ENCODE measurements around the gene ANKRD52.
"Not testable (repeated sequence)": the region's sequence is repeated elsewhere in the genome, so short reads cannot be mapped to it uniquely, and the experiment has no call there.

The ANKRD52 gene

DNA sequence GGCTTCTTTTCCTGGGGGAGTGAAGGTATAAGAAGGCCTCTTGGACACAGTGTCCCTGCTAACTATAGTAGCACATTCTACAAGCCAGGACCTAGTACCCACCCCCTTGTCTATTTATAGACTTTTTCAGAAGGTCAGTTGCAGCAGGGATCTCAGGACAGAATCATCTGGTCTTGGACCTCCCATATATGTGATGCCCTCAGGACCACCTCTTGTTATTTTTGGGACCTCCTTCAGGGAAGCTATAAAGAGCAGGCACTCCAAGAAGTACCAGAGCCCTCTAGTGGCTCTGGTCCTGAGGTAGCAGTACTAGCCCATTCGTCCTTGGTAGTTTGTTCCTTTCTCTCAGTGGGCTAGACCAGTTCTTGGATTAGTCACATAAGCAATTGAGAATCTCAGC lies 12.8 kb upstream of the ANKRD52 start:
- DNase-seq, result no peak

DNA sequence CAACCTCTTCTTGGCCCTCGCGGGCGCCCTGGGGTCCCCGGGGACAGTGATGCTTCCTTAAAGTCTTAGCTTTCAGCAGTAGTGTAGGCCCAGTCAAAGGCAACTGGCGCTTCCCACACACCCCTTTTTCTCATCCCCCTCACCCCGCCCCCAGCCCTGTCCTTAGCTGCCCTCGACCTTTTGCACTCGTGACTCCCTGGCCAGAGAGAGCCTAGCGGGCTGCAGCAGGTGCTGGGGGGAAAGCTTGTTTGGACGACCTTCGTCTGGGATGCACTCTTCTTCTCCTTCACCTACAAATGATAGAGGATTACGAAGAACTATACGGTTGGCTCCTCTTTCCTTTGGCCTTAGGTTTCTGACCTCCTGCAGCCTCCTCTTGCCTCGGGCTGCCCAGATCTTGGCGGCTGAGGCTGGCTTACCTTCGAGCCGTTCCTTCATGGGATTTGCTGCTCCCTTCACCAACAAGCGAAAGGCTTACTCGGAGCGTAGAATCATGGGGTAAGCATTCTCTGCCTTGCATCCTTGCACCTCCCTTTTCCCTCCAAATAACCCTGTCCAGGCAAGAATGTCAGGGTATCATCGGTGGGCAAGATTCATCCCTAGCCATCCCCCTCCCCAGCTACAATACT lies 9.4 kb upstream of the ANKRD52 start:
- DNase-seq, result no peak

DNA sequence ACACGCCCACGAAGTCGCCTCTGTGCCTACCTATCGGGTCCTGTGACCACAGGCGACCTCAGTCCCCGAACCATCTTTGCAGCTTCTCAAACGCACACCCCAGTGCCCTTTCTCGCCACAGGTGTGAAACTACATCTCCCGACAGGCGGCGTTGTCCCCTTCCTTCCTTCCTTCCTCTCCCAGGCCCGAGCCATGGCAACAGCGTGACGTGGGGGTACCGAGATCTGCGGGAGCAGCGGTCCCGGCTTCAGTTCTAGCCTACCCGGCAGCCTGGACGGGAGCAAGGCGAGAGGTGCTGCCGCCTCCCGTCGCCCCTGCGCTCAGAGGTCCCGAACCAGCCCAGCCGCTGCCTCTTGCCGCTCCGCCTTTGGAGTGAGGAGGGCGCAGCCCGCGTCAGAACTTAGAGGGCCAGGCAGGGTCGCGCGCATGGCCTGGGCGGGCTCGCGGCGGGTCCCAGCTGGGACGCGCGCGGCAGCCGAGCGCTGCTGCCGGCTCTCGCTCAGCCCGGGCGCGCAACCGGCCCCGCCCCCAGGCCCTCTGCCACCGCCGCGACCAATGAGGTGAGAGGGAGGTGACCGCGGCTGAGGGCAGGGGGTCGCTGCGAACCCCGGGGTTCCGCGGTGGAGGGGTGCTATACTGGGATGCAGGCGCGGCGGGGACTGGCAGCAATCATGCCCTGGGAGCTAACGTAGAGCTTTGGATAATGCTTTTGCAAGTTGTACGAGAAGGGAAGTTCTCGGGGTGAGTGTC lies 8.7 kb upstream of the ANKRD52 start, which contains the start of gene COQ10A:
COQ10A (plus strand) TSS at position 250 of the 750 bp plus-strand sequence; CDS start at position 427, 177 bp downstream.
- peak; percentile 92 for DNase-seq

DNA sequence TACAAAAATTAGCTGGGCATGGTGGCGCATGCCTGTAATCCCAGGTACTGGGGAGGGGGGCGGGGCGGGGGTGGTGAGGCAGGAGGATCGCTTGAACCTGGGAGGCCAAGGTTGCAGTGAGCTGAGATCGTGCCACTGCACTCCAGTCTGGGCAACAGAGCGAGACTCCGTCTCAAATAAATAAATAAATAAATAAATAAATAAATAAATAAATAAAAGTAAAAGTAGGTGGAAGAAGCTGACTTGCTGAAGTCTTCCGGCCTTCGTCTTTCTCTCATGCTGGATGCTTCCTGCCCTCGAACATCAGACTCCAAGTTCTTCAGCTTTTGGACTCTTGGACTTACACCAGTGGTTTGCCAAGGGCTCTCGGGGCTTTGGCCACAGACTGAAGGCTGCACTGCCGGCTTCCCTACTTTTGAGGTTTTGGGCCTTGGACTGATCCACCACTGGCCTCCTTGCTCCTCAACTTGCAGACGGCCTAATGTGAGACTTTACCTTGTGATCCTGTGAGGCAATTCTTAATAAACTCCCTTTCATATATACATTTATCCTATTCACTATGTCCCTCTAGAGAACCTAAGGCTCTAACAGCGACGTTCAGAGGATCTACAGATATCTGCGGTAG lies 8.0 kb upstream of the ANKRD52 start:
- peak; percentile 53 for DNase-seq

DNA sequence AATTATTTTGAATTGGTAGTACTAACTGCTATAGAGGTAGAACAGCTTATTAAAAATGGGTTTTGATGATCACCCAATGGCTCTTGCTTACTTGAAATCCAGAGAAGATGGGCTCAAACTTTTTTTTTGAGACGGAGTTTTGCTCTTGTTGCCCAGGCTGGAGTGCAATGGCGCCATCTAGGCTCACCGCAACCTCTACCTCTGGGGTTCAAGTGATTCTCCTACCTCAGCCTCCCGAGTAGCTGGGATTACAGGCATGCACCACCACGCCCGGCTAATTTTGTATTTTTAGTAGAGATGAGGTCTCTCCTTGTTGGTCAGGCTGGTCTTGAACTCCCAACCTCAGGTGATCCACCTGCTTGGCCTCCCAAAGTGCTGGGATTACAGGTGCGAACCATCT lies 4.8 kb upstream of the ANKRD52 start:
- not testable (repeated sequence) for DNase-seq

DNA sequence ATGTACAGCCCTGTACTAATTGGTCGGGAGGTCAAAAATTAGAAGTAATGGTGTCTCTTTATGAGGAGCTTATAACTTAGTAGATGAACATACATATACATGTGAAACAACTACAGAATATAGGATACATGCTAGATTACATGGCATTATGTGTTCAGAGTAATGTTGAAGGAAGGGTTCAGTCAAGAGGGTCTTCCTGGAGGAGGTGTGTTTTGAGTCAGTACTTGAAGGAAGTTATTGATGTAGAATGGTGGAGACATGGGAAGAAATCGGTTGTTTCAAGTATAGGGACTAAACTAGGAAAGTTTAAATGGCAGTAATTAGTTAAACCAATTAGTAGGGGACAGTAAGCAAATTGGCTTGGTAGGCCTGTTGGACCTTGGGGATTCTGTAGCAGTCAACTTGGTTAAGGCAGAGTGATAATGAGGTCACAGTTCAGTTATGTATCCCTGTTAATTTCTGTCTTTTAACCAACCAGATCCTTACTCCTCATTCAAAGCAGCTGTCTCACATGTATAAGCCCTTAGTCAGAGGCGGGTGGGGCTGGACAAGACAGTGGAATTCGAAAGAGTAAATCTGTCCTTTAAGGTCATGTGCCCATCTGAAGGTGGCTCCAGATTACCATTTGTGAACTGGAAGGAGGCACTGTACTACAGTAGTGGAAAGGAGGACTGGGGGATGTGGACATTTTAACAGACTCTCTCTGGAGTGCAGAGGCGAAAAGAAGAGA lies 3.5 kb upstream of the ANKRD52 start:
- no peak for DNase-seq

DNA sequence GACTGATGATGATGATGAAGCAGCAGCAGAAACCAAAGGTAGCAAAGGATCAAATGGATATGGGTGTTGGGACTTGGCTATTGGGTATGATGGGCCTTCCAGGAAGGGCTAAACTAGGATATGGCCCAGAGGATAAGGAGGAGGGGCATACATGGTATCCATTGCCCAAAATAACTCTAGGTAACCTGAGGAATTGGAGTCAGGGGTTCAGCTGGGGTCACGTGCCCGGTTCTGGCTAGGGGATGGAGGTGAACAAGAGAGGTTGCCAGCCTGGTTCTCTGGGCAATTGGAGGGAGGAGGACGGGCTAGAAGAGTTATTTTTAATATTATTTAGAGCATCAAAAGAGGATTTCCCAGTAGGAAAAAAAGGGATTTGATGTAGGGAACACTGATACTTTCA lies 2.7 kb upstream of the ANKRD52 start:
- no peak for DNase-seq

DNA sequence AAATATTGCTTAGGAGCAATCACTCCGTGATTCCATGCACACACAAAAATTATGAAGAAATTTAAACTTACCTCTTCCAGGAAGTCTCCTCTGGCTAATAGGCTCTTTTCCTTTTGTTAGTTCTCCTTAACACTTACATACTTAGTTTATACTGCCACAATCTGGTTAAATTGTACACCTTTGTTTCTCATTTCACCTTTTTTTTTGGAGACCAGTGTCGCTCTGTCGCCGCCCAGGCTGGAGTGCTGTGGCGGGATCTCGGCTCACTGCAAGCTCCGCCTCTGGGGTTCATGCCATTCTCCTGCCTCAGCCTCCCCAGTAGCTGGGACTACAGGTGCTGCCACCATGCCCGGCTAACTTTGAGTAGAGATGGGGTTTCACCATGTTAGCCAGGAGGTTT lies 2.2 kb upstream of the ANKRD52 start:
- no peak for DNase-seq

DNA sequence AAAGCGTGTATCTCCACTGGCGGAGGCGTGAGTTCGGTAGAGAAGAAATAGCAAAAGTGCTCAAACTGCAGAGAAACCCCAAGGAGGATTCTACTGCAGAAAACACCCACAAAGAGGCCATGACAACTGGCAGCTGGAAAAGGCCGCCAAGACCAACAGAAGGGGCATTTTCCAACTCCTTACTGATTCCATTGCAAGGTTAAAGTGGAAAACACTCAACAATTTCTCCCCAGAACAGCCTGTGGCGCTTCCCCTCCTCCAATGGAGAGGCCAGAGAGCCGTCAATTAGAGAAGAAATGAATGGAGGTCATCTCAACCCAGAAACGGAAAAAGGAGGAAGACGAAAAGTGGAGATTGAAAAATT lies 618 bp upstream of the ANKRD52 start:
- DNase-seq, result no peak

DNA sequence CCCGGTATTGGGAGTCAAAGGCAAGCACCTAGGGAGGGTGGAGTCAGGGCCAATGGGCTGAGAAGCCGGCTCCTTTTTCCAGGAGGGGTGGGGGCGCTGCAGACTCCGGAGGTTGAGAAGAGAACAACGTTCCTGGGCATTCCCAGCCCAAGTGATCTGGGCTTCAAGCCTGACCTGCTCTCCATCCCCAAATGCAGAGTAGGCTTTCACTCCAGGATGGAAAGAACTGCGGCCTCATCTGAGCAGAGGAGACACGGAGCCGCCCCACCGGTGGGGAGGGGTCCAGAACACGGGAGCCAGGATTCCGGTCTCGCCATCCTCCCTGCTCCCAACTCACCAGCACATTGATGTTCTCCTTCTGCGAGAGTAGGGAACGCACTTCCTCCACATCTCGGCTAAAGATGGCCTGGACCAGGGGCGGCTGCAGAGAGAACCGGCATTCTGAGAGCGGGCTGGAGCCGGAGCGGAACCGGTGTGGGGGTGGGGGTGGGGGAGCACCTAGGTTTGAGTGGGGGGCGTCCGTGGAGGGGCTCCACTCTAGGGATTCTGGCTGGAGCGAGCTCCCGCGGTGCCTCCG lies 605 bp downstream of the ANKRD52 start:
- DNase-seq, result no peak

DNA sequence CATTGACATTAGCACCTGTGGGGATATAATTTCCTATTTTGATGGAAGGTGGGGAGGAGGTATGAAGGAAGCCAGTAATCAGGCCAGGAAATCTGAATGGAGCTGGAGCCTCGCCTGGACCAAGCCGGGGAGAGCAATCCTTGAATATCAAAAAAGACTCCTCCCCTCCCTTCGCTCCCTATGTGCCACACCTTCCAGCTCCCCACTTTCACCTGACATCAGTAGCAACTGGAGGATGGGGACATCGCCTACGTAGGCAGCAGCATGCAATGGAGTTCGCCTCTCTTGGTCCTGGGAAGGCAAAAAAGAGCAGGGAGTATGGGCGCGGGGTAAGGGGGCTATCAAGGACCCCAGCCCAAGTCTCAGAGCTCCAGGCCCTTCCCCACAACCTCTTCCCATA lies 1.1 kb downstream of the ANKRD52 start:
- DNase-seq, result no peak

DNA sequence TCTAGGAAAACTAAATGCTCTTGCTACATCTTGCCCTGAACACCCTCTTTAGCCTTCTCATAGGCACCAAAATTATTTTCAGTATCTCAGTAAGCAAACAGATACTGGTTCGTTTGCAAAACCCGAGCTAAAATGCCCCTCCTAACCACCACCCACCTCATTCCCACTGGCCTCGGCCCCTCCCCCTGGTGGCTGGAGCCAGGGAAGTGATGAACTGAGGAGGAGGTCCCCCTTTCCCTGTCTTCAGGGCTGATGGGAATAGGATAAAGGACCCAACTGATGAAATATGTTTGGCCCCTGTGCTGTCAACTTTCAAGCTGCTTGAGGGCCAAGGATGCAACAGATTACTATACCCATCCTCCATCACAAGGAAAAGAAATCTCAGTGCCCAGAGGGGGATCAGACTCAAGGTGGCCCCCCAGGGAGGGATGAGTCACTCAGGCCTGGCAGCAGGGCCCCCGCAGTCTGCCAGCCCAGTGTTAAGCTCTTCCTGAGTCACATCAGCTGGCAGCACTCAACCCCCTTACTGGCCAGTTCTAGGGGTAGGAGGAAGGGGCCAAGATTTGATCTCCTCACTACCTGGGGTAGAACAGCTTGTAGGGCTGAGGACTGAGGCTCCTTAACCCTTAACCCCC lies 1.7 kb downstream of the ANKRD52 start:
- DNase-seq, result no peak

DNA sequence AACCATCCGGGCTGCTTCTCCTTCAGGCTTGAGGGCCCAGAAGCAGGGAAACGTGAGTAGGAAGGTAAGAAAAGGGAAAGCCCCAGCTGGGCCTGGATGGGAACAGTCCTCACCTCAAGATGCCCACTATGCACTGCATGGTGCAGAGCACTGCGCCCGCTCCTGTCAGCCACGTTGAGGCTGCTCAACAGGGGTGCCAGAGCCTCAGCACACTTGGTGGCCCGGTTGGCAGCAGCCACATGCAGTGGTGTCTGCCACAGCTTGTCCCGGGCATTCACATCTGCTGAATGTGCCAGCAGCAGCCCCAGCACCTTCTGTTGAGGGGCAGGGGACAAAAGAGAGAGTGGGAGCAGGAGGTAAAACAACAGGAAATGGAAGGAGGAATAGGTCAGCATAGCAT lies 2.5 kb downstream of the ANKRD52 start:
- no peak for DNase-seq

DNA sequence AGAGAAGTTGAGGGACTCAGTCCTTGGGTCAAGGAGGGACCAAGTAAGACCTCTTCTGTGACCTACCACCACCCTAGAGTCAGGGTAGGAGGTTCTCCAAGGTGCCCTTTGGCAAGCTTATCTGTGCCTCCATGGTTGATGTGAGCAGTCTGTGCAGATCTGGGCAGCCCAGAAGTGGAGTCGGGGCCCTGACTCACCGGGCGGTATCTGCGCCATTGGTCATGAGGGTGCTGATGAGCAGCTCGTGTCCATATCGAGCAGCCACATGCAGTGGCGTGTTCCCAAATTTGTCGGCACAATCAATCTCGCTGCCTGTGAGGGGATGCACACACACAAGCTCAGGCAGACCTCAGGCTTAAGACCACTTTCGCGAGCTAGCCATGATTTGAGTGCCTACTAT lies 5.1 kb downstream of the ANKRD52 start:
- no peak for DNase-seq

DNA sequence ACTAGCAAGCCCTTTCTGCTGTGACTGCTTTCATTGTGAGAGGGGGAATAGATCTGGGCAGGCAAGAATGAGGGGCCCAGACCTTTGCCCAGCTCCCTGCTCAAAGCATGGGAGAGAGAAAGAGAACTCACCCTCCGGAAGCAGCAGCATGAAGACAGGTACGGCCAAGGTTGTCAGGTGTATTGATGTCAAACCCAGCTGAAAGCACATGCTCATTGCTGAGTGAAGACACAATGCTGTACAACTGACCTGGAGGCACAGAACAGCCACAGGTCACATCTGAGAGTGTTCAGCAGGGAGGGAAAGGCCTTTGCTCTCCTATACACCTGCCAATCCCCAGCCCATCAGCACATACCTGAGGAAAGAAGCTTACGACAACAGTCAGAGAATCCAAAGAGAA lies 5.5 kb downstream of the ANKRD52 start:
- no peak for DNase-seq

DNA sequence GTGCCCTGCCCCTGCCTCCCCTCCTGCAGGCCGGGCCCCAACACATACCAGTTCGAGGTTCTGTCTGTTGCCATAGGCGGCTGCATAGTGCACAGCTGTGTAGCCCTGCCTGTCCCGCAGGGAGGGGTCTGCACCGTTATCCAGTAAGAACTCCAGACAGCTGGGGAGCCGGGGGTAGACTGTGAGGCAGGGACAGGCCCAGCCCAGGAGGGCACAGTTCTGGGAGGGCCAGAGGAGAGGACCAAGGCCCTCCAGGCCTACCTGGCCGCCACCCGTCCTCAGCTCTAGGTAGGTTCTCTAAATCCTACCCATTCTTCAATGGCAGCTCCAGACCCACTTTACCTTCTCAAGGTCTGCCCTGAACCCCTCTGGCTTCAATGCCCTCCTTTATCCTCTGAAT lies 9.5 kb downstream of the ANKRD52 start:
- DNase-seq, result no peak

DNA sequence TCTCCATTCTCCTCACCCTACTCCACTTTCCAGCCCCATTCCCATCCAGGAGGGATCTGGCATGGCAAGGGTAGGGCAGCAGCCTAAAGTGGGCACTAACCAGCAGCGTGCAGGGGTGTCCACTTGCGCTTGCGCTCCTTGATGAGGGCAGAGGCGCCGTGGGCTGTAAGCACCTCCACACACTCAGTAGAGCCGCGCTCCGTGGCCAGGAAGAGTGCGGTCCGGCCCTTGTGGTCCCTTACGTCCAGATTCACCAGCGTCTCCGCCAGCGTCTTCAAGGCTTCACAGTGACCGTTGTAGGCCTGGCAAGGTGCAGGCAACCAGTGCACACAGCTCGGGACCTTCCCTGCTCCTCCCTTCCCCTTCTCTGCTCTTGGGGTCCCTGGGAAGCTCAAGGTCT lies 10.3 kb downstream of the ANKRD52 start:
- DNase-seq, result no peak

DNA sequence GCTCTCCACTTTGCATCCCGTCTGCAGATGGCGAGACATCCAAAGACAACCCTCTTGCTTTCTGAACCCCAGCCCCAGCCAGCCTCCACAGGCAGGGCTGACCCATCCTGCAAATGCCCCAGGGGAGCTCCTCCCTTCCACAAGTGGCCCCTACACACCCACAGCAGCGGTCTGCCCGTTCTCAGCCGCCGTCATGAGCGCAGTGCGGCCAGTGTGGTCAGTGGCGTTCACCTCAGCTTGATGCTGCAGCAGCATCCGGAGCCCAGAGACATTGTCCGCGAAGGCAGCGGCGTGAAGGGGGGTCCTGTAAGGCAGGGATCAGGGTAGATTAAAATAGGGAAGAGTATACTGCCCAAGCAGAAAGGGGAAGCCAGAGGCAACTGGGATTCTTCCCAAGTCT lies 13.7 kb downstream of the ANKRD52 start:
- DNase-seq, result no peak

DNA sequence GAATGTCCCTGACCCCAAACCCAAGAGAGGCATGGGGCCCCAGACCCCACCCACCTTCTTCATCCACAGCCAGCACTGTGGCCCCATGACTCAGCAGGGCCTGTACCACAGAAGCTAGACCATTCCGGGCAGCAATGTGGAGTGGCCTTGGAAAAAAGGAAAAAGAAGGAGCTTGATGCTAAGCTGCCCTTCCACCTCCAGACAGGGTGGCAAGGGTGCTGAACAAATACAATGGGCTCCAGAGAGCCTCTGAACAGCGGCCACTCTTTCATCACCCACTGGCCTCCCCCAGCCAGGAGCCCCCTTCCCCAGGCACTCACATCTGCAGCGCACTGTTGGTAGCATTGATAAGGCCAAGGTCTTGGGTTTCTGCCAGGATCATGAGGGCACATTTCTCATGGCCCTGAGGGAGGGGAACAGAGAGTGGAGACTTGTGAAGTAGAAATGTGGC lies 14.4 kb downstream of the ANKRD52 start:
- no peak for DNase-seq

DNA sequence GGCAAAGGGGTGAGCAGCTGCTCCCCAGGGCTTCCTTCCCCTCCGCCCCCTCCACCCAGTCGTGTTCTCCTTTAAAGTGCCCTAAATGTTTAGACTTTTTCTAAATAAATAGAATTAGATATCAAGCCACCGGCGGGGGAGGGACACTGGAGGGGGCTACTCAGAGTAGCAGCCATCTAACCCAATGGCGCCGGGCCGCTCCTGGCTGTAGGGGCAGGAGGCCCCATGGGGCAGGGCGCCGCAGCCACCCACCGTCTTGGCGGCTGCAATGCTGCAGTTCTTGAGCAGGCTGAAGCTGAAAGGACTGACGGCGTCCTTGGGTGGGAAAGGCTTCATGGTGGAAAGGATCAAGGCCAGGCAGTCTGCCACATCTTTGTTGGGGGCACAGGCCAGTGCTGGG lies 15.2 kb downstream of the ANKRD52 start:
- no peak for DNase-seq

DNA sequence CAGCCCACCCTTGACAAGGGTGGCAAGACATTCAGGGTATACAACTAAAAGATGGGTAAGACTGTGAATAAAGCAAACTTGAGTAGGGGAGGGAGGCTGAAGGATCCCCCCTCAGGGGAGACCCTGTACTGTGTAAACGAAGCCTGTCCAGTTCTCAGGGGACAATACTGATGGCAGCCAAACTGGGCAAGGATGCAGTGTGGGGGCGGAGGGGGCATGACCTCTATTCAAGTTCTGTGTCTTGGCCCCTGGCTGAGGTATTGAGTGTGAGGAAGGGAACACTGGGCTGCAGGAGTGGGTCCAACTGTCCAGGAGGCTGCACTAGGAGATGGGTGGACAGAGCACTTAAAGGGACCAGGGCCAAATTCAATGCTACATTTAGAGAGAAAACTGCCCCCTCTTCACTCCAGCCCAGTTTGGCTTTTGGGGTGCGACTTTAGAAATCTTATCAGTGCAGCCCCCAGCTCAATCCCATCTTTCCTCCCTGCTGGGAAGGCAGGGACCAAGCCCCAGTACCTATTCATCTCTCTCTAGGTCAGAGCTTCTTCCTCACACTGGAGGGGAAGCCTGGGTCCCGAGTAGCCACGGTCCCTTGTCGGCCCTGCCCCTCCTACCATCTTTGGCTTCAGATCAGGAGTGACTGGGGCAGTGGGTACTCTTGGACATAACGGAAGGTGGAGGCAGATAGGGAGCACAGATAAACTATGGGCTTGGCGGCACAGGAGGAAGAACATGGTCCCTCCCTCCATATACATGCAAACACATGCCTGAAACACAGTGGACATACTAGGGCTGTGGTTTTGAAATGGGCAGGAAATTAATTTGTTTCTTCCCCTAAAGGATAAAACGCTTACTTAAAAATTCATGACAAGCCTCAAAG lies 16.5 kb downstream of the ANKRD52 start:
- DNase-seq, result no peak

DNA sequence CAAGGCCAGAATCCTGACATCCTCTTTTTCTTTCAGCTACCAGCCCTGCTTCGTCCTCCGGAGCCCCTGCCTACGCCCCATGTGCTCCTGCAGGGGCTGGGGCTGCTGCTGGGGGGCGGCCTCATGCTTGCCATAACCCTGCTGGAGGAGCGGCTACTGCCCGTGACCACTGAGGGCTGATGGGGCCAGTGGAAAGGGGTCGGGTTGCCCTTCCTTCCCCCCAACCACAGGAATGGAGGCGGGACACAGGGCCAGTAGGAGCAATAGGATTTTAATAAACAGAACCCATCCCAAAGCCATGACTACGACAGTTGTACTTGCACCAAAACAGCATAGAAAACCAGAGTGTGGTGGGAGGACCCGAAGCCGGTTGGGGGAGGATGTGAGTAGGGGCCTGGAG lies 20.6 kb downstream of the ANKRD52 start:
- DNase-seq, result no peak

Data from right forelimb (tissue), 1 donor.